Measurements from ENCODE around the gene IP6K2. TPM values are rescaled to one million over a fixed set of nuclear protein-coding genes. Genes with fewer than 3 reads are reported as not detected.

IP6K2 gene
- total and polyA plus RNA-seq, 2 of the 8 experiments (the other 6 are each of a cell fraction or from before 2014, with no cell fraction given): 95.8 to 144 TPM

DNA sequence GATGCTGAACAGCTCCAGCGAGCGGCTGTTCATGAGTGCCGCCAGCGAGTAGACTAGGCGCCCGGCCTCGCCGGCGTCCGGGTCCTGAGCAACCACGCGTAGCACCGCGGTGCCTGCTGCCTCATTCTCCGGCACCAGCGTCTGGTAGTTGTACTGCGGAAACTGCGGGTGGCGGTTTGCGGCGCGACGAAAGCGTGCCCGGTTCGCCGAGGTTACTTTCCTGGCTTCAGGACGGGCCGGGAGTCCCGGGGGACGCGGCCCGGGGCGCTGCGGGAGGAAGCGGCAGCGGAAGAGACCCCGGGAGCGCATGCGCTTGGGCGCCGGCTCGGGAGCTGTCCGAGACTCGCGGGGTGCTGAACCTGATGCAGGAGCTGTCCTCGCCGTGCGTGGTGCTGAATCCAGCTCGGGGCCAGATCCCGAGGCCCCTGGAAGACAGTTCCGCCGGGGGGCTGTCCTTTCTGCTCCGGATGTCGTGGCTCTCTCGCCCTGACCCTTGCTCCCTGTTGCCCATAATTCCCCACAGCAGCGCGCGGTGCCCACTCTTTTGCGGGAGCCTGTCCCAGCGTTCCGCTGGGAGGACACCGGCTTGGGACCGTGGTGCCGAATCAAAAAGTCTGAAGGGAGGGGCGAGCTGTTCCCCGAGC, 55.4 kb downstream of the IP6K2 start:
- no peak overlapping the region for H2AK5ac ChIP-seq (ENCODE audit: low read depth, low read length)
- H2AFZ ChIP-seq (ENCODE audit: low read length): no peak overlapping the region
- 12% methylated on average over 53 of the region's 67 CpGs; no CpG with 5 or more reads in 1 of the 2 experiments for WGBS, 2 experiments (ENCODE audit: extremely low coverage in 1 of 2, insufficient coverage in 1 of 2, insufficient read length in 1 of 2, insufficient replicate concordance in 2 of 2, low coverage in 1 of 2, low lambda C conversion rate in 2 of 2, missing lambda C conversion rate in 1 of 2)
- peaks cover 10 to 29% of the 10 kb centered on the region in 2 experiments for H4K20me1 ChIP-seq (replicated peaks in 1 of 2; ENCODE audit: control insufficient read depth in 1 of 2, insufficient read depth in 2 of 2, low read length in 2 of 2)
- peaks cover 13% of the 10 kb centered on the region; the same call in 1 of the 2 replicates for H3K23me2 ChIP-seq (ENCODE audit: low read depth, low read length)
- no peak overlapping the region for H2BK5ac ChIP-seq (ENCODE audit: low read depth, low read length)
- H3K27me3 ChIP-seq (replicated peaks in 1 of 4; ENCODE audit: control insufficient read depth in 3 of 4, extremely low read depth in 1 of 4, insufficient read depth in 3 of 4, low read length in 3 of 4): 0 out of 7 replicates have a peak, but pooled peaks cover 0 to 4% (median 0%) of the 10 kb centered on the region in 4 experiments
- no peak overlapping the region for H3K56ac ChIP-seq (replicated peaks; ENCODE audit: insufficient read length, low read depth, low read length)
- no peak overlapping the region for H2BK120ac ChIP-seq (replicated peaks; ENCODE audit: low read depth, low read length)
- no peak overlapping the region for H3K27ac ChIP-seq (ENCODE audit: low read depth, low read length)
- H2BK15ac ChIP-seq (ENCODE audit: low read length): no peak overlapping the region
- H3K79me2 ChIP-seq (ENCODE audit: control insufficient read depth in 1 of 2, insufficient read depth in 2 of 2, low read length in 2 of 2): no peaks in the 10 kb centered on the region
- H3K36me3 ChIP-seq (ENCODE audit: control insufficient read depth in 2 of 4, insufficient read depth in 4 of 4, low read length in 3 of 4): peaks cover 0 to 13% (median 0%) of the 10 kb centered on the region in 4 experiments; a peak in 3 of 8 replicates
- peaks cover 0 to 18% (median 14%) of the 10 kb centered on the region in 4 experiments; a peak in 5 of 7 replicates for H3K4me1 ChIP-seq (replicated peaks in 1 of 4; ENCODE audit: control insufficient read depth in 3 of 4, insufficient read depth in 4 of 4, low read length in 3 of 4)
- H3K18ac ChIP-seq (ENCODE audit: extremely low read depth, low read length): no peak overlapping the region
- H4K8ac ChIP-seq (ENCODE audit: extremely low read depth, insufficient read depth, low read length): peak overlapping the region; percentile 58; the same call in 1 of the 2 replicates
- no peak overlapping the region for H3K23ac ChIP-seq (ENCODE audit: insufficient read length)
- peak overlapping the region; percentile 77 to 94 for H3K4me2 ChIP-seq (ENCODE audit: insufficient read depth in 1 of 2, low read depth in 2 of 2, low read length in 2 of 2)
- CTCF ChIA-PET (ENCODE audit: partially characterized antibody): interaction anchor here (0.7 to 5.2 kb wide), 10 partner anchors 9 to 345 kb away, joined by 3 to 27 read pairs (median 6); partner anchors contain the start of genes SLC26A6 and WDR6
- no peak overlapping the region for H3K4ac ChIP-seq (replicated peaks; ENCODE audit: insufficient read length, low read depth, low read length)
- peaks cover 2% of the 10 kb centered on the region; the same call in 1 of the 2 replicates for H3K79me1 ChIP-seq (ENCODE audit: low read depth, low read length)
- no peak overlapping the region for H2BK20ac ChIP-seq (ENCODE audit: low read length)
- DNase-seq (ENCODE audit: low read depth in 1 of 2, low spot score in 2 of 2) (peak in 1 of 2 experiments; percentile 98), FAIRE-seq (no peak)
- no peak overlapping the region for H4K91ac ChIP-seq (replicated peaks; ENCODE audit: insufficient read length, low read length)
- no peak overlapping the region for H4K5ac ChIP-seq (ENCODE audit: insufficient read length, low read depth, low read length)
- H2BK12ac ChIP-seq (ENCODE audit: low read depth, low read length): no peak overlapping the region
- H3K4me3 ChIP-seq (ENCODE audit: extremely low read depth in 1 of 4, insufficient read depth in 2 of 4, low read depth in 3 of 4, low read length in 4 of 4): peak overlapping the region; percentile 46 to 83 (median 66)
- no peaks in the 10 kb centered on the region for H3K9me3 ChIP-seq (ENCODE audit: insufficient read depth in 2 of 2, low read depth in 1 of 2, low read length in 1 of 2)
- no peak overlapping the region for H3K9ac ChIP-seq (replicated peaks in 1 of 4; ENCODE audit: extremely low read depth in 1 of 4, low read depth in 3 of 4, low read length in 3 of 4)
- POLR2A ChIA-PET (ENCODE audit: partially characterized antibody): interaction anchor here (0.5 to 11.1 kb wide), 24 partner anchors 10 to 372 kb away, joined by 3 to 175 read pairs (median 6); partner anchors contain the start of genes COL7A1, IMPDH2, IP6K2 and NCKIPSD
- no peak overlapping the region for H3K14ac ChIP-seq (ENCODE audit: insufficient read length)
- TF ChIP-seq TBP (IDR thresholded peaks at IDR 0.05; ENCODE audit: low read depth, low read length) (no peak), TAF7 (optimal IDR thresholded peaks at IDR 0.05; ENCODE audit: borderline replicate concordance, low read depth, low read length) (peak; percentile 97), SAP30 (IDR thresholded peaks at IDR 0.05; ENCODE audit: insufficient read depth, insufficient replicate concordance, low read length) (peak; percentile 99), RBBP5 (IDR thresholded peaks at IDR 0.05; ENCODE audit: borderline replicate concordance, low read depth, low read length) (0 out of 2 replicates have a peak, but pooled peaks have one; percentile 22), USF2 (IDR thresholded peaks at IDR 0.05; ENCODE audit: low read length) (peak; percentile 6; the same call in 1 of the 2 replicates), GABPA (IDR thresholded peaks at IDR 0.05; ENCODE audit: borderline replicate concordance, insufficient read depth, low read length) (peak; percentile 76; the same call in 1 of the 2 replicates), ASH2L (IDR thresholded peaks at IDR 0.05; ENCODE audit: low read length) (peak; percentile 37), POLR2A (IDR thresholded peaks at IDR 0.05; ENCODE audit: control extremely low read depth in 1 of 2, low read depth in 2 of 2, low read length in 2 of 2) (no peak), RNF2 (IDR thresholded peaks at IDR 0.05; ENCODE audit: borderline replicate concordance, low read depth, low read length, missing control alignments, poor library complexity, severe bottlenecking) (no peak)
